Heart left ventricle (tissue), 13 donors: Measurements from ENCODE around the gene TRIML2.

Experiments used
- CTCF ChIP-seq, 12 donors: fragments of 200-600 bp; sonication (generic) in 4 of 12; IDR thresholded peaks; one replicate each; pipeline versions ENCODE4 v1.5.0 to v1.8.0; 2018 to 2022; ENCODE audit warnings: antibody characterized with exemption in 12 of 12, mild to moderate bottlenecking in 5 of 12
- POLR2A ChIP-seq, 2 donors: fragments of 450-650 bp; IDR thresholded peaks; one replicate each; pipeline ENCODE4 v1.6.1; 2017; ENCODE audit warnings: antibody characterized with exemption in 2 of 2, mild to moderate bottlenecking in 2 of 2, moderate library complexity in 2 of 2
- donor health status: ischemic (EF 13 %, LVEDD 7.1; RV severe dilation, severe dysfunction).
- donor health status: DM: no; HTN: yes; CAD: no.
- donor health status: DM: no; HTN: no; CAD: no.
- donor health status: ischemic (EF 25% LVEDD 6.9; RV normal size, moderate dysfunction).
- donor health status: ischemic (EF 25% LVEDD 5.7; RV mildly dilated, moderate dysfunction).
- donor health status: ischemic (EF 35%, LVEDD 5.7; RV mildly dilated, moderate dysfunction).
- donor health status: nonischemic (EF 11% LVEDD 7.7; RV severe dilation, severe dysfunction).
- donor health status: DM: yes; HTN: yes; CAD: no.
- donor health status: PGD.
- donor health status: ischemic (EF 29% LVEDD 5.4; RV normal size, mild dysfunction).
- donor health status: nonischemic (EF 23%, LVEDD 6.1; RV moderate dilation, normal function).

GRCh38 chr4:188041721-188042120 is 67.7 kb downstream of the TRIML2 start:
- TF ChIP-seq CTCF (IDR thresholded peaks at IDR 0.05) (no peak), POLR2A (IDR thresholded peaks at IDR 0.05) (no peak)
